ENCODE results near the gene LAMA2. TPM values are rescaled to one million over a fixed set of nuclear protein-coding genes. Genes with fewer than 3 reads are reported as not detected.

Gene LAMA2
- total and polyA plus RNA-seq, 2 experiments from 2014 or later = 0.91 to 6.4 TPM

GRCh38 chr6:129033581-129033980 is 150.6 kb downstream of the LAMA2 start (continued):
- TF ChIP-seq EZH2 (IDR thresholded peaks at IDR 0.05; ENCODE audit: low read depth, unreplicated experiment) = no peak
- TF ChIP-seq JUNB (IDR thresholded peaks at IDR 0.05; ENCODE audit: unreplicated experiment) = no peak
- no peak for TF ChIP-seq POLR2AphosphoS5 (IDR thresholded peaks at IDR 0.05; ENCODE audit: low read depth)
- no peak for TF ChIP-seq STAT1 (IDR thresholded peaks at IDR 0.05; ENCODE audit: unreplicated experiment)

- H3K27ac ChIP-seq (ENCODE audit: low read depth) = no peak overlapping the region
- H3K36me3 ChIP-seq (ENCODE audit: insufficient read depth) = no peaks in the 10 kb centered on the region
- Mint-ChIP-seq H3K4me3 (no peak overlapping the region), H3K9me3 (peaks cover 2% of the 10 kb centered on the region; the same call in 1 of the 3 replicates), H3K27me3 (ENCODE audit: insufficient read depth, low read depth, poor library complexity) (no peaks in the 10 kb centered on the region), H3K4me1 (peaks cover 4% of the 10 kb centered on the region; the same call in 1 of the 3 replicates), H3K27ac (no peak overlapping the region), H3K36me3 (ENCODE audit: low read depth) (no peaks in the 10 kb centered on the region; the same call in 2 of the 3 replicates)
- ATAC-seq = no peak
- H3K4me3 ChIP-seq = no peak overlapping the region
- H3K4me1 ChIP-seq (ENCODE audit: insufficient read depth) = no peaks in the 10 kb centered on the region
- TF ChIP-seq CTCF (conservative IDR thresholded peaks at IDR 0.05; ENCODE audit: low read depth in 2 of 2) (no peak), ZNF331 (CRISPR knock-in tag; IDR thresholded peaks at IDR 0.05; ENCODE audit: low read depth) (no peak), ETS1 (IDR thresholded peaks at IDR 0.05) (no peak), JUNB (IDR thresholded peaks at IDR 0.05; ENCODE audit: unreplicated experiment) (no peak), STAT1 (IDR thresholded peaks at IDR 0.05; ENCODE audit: unreplicated experiment) (no peak)
- H3K27me3 ChIP-seq (ENCODE audit: insufficient read depth) = no peaks in the 10 kb centered on the region
- H2AFZ ChIP-seq = no peak overlapping the region
- no peaks in the 10 kb centered on the region for H3K79me2 ChIP-seq (replicated peaks; ENCODE audit: insufficient read depth)
- no peaks in the 10 kb centered on the region for H3F3A ChIP-seq (replicated peaks; ENCODE audit: low read depth)
- no peak overlapping the region for H3K4me2 ChIP-seq
- H3K9me2 ChIP-seq (ENCODE audit: insufficient read depth) = no peaks in the 10 kb centered on the region
- no peaks in the 10 kb centered on the region for H4K20me1 ChIP-seq (replicated peaks; ENCODE audit: insufficient read depth)
- DNase-seq (ENCODE audit: low spot score) = no peak
These were observed 158.6 kb downstream of the LAMA2 start for GRCh38 chr6:129041563-129041962.

- Histone ChIP-seq H3K27ac (ENCODE audit: low read depth) (no peak overlapping the region), H3K9me2 (ENCODE audit: insufficient read depth) (no peaks in the 10 kb centered on the region), H3K36me3 (ENCODE audit: insufficient read depth) (no peaks in the 10 kb centered on the region), H3K79me2 (replicated peaks; ENCODE audit: insufficient read depth) (no peaks in the 10 kb centered on the region), H3F3A (replicated peaks; ENCODE audit: low read depth) (no peaks in the 10 kb centered on the region), H3K27me3 (ENCODE audit: insufficient read depth) (no peaks in the 10 kb centered on the region), H3K4me1 (ENCODE audit: insufficient read depth) (no peaks in the 10 kb centered on the region), H2AFZ (no peak overlapping the region), H3K4me2 (no peak overlapping the region), H3K4me3 (no peak overlapping the region), H4K20me1 (replicated peaks; ENCODE audit: insufficient read depth) (no peaks in the 10 kb centered on the region)
- Mint-ChIP-seq H3K4me1 (no peaks in the 10 kb centered on the region), H3K4me3 (no peak overlapping the region), H3K27ac (no peak overlapping the region), H3K27me3 (ENCODE audit: insufficient read depth, low read depth, poor library complexity) (no peaks in the 10 kb centered on the region), H3K36me3 (ENCODE audit: low read depth) (no peaks in the 10 kb centered on the region; the same call in 2 of the 3 replicates), H3K9me3 (peaks cover 2% of the 10 kb centered on the region; the same call in 1 of the 3 replicates)
- TF ChIP-seq POLR2AphosphoS5 (IDR thresholded peaks at IDR 0.05; ENCODE audit: low read depth) (no peak), ZNF331 (CRISPR knock-in tag; IDR thresholded peaks at IDR 0.05; ENCODE audit: low read depth) (no peak)
- no peak for ATAC-seq
- no peak for DNase-seq (ENCODE audit: low spot score)
These were observed 163.6 kb downstream of the LAMA2 start for GRCh38 chr6:129046526-129046925.
